GM12864 (cell line): ENCODE data around the gene COL28A1.
A peak's percentile ranks its signal among the peaks of the same experiment; 100 is the strongest.

Experiments
- DNase-seq: peaks from one replicate; pipeline ENCODE4 v3.0.0-alpha.2; 2011; ENCODE audit warnings: low read depth
- H3K4me3 ChIP-seq: 2 replicates; pipeline ENCODE4 v1.5.1; 2011; ENCODE audit warnings: mild to moderate bottlenecking, low read depth, low read length, control low read depth
- CTCF ChIP-seq: IDR thresholded peaks from 2 replicates; pipeline ENCODE4 v1.5.1; 2011; ENCODE audit warnings: low read depth, mild to moderate bottlenecking, moderate library complexity, low read length, control low read depth, inconsistent platforms; ENCODE audit errors: missing control alignments

COL28A1 gene

GRCh38 chr7:7521259-7521658 is 14.4 kb downstream of the COL28A1 start:
- TF ChIP-seq CTCF, result peak; percentile 2
- DNase-seq, result no peak
- H3K4me3 ChIP-seq, result no peak overlapping the region

- no peak for TF ChIP-seq CTCF
- H3K4me3 ChIP-seq, result no peak overlapping the region
- no peak for DNase-seq
These were observed 16.1 kb downstream of the COL28A1 start for GRCh38 chr7:7519528-7519927.

GRCh38 chr7:7519056-7519455 is 16.6 kb downstream of the COL28A1 start:
- no peak for DNase-seq
- no peak overlapping the region for H3K4me3 ChIP-seq
- TF ChIP-seq CTCF, result no peak

- H3K4me3 ChIP-seq, result no peak overlapping the region
- TF ChIP-seq CTCF, result no peak
- DNase-seq, result no peak
These were observed 17.9 kb downstream of the COL28A1 start for GRCh38 chr7:7517754-7518153.

GRCh38 chr7:7516662-7517061 is 19.0 kb downstream of the COL28A1 start:
- DNase-seq, result no peak
- H3K4me3 ChIP-seq, result no peak overlapping the region
- TF ChIP-seq CTCF, result no peak

- no peak for TF ChIP-seq CTCF
- H3K4me3 ChIP-seq, result no peak overlapping the region
- no peak for DNase-seq
These were observed 19.5 kb downstream of the COL28A1 start for GRCh38 chr7:7516156-7516555.

GRCh38 chr7:7512861-7513597 is 22.6 kb downstream of the COL28A1 start:
- no peak for TF ChIP-seq CTCF
- DNase-seq, result no peak
- H3K4me3 ChIP-seq, result no peak overlapping the region
